NB4 (cell line): ENCODE results near the gene INSM1.

Experiments
- DNase-seq: peaks from one replicate; pipeline ENCODE4 v3.0.0; 2010; ENCODE audit warnings: low read depth
- H3K4me3 ChIP-seq: one replicate; pipeline ENCODE4 v1.5.1; 2011; ENCODE audit warnings: mild to moderate bottlenecking, low read depth, low read length, moderate library complexity
- MYC ChIP-seq: IDR thresholded peaks from 2 replicates; pipeline ENCODE4 v1.6.1; 2011; ENCODE audit warnings: low read depth, low read length
- POLR2A ChIP-seq: IDR thresholded peaks from 2 replicates; pipeline ENCODE4 v1.6.1; 2011; ENCODE audit warnings: mild to moderate bottlenecking; ENCODE audit not compliant: insufficient read length; ENCODE audit errors: extremely low read depth
- TF ChIP-seq, protein P1 (sequence below): IDR thresholded peaks from 2 replicates; pipeline ENCODE4 v1.6.1; 2011; ENCODE audit warnings: low read depth, low read length
- TF ChIP-seq, protein P2 (sequence below): IDR thresholded peaks from one replicate; pipeline ENCODE4 v1.5.1; 2012; ENCODE audit warnings: low read depth, low read length

INSM1 gene

DNA sequence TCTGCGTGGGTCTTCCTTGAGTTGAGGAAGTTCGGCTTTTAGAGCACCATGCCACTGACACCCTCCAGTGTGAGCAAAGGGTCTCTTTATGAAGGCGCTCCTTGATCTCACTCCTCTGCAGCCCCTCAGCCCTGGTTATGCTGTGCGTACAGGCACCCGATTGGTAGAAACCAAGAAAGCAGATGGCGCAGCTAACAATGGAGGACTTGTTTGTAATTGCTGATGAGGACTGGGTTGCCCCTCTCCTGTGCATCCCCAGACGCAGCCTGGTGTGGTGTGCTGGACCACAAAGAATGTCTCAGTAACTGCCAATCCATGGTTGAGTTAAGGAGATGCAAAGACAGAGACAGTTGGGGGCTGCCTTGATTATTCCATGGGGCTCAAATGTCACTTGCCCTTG, 30.2 kb downstream of the INSM1 start:
- TF ChIP-seq POLR2A = no peak
- TF ChIP-seq, protein P1, sequence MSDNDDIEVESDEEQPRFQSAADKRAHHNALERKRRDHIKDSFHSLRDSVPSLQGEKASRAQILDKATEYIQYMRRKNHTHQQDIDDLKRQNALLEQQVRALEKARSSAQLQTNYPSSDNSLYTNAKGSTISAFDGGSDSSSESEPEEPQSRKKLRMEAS = no peak
- no peak for TF ChIP-seq MYC
- TF ChIP-seq, protein P2, sequence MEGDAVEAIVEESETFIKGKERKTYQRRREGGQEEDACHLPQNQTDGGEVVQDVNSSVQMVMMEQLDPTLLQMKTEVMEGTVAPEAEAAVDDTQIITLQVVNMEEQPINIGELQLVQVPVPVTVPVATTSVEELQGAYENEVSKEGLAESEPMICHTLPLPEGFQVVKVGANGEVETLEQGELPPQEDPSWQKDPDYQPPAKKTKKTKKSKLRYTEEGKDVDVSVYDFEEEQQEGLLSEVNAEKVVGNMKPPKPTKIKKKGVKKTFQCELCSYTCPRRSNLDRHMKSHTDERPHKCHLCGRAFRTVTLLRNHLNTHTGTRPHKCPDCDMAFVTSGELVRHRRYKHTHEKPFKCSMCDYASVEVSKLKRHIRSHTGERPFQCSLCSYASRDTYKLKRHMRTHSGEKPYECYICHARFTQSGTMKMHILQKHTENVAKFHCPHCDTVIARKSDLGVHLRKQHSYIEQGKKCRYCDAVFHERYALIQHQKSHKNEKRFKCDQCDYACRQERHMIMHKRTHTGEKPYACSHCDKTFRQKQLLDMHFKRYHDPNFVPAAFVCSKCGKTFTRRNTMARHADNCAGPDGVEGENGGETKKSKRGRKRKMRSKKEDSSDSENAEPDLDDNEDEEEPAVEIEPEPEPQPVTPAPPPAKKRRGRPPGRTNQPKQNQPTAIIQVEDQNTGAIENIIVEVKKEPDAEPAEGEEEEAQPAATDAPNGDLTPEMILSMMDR = no peak
- no peak for DNase-seq
- no peak overlapping the region for H3K4me3 ChIP-seq

DNA sequence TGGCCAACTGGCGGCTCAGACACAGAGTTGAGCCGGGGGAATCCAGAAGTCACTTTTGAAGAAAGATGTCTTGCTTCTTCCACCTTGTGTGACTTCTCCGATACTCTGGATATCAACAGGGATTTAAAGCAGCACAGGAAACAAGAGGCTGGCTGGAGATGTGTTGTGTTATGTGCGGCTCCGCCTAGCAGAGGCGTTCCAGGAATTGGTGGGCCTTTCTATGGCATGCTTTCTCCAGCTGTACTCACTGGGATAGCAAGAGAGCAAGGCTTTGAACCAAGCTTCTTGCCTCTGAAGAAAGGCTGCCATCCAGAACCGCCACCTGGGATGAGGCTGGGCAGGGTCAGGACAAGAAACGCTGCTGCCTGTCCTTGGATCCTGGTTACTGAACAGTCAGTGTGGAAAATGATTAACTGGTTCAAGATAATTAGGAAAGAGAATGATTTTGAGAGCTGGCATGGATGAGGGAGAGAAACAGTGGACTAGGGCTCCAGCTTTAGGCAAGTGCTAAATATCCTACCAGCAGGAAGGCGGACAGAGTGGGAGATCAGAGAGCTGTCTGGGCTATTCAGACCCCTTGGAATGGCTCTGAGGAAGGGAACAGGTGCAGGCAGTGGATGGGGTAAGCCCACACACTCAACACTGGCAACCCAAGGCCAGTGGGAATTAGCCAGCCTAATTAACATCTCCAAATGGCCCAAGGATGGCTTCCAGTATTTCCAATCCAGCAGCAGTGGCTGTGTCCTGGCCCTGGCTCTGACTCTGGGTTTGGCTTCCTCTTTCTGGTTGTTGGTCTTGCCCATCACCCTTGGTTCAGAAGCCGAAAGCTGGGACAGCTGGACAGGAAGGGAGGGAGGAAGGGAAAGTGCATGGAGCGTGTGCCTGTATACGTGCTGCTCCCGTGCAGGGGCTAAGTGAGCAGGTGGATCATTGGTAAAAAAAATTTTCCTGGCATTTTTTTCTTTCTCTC, 31.9 kb downstream of the INSM1 start:
- no peak for DNase-seq
- TF ChIP-seq, protein P2 = no peak
- TF ChIP-seq MYC (no peak), POLR2A (no peak)
- TF ChIP-seq, protein P1 = no peak
- no peak overlapping the region for H3K4me3 ChIP-seq

DNA sequence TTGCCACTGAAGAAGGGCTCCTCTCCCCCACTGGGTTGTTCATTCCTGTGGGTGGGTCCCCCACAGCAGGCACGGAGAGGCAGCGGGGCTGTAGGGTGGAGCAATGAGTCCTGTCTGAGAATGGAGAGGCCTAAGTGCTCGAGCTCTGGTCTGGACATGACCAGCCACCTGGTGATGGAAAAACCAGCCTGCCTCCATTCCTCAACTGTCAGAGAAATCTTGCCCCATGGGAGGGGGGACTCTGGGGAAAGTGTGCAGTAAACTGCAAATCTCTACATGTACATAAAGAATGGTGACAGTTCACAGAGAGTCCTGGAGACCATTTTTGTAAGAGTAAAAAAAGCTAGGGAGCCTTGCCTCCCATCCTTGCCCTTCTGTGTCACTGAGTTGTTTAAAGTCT, 34.1 kb downstream of the INSM1 start:
- H3K4me3 ChIP-seq = no peak overlapping the region
- no peak for DNase-seq
- no peak for TF ChIP-seq MYC
- TF ChIP-seq, protein P2 = no peak
- TF ChIP-seq, protein P1 = no peak
- no peak for TF ChIP-seq POLR2A

DNA sequence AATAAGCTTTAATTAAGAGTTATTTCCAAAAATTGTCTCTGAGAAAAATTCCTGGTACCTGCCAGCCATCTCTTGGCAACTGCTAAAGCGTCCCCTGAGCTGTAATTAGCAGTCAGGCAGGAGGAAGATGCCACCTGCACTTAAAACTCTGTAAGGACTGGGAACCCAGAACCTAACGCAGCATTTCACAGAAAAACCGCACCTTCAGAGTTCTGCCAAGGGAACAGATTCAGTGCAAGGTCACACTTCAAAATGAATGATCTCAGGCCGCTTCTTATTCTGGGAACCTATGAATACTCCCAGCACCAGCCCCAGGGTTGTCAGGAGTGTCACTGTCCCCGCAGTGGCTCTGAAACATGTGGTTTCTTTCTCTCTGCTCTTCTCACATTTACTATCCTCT, 36.7 kb downstream of the INSM1 start:
- H3K4me3 ChIP-seq = no peak overlapping the region
- TF ChIP-seq, protein P1 = no peak
- TF ChIP-seq, protein P2 = no peak
- TF ChIP-seq MYC = no peak
- no peak for TF ChIP-seq POLR2A
- DNase-seq = no peak

DNA sequence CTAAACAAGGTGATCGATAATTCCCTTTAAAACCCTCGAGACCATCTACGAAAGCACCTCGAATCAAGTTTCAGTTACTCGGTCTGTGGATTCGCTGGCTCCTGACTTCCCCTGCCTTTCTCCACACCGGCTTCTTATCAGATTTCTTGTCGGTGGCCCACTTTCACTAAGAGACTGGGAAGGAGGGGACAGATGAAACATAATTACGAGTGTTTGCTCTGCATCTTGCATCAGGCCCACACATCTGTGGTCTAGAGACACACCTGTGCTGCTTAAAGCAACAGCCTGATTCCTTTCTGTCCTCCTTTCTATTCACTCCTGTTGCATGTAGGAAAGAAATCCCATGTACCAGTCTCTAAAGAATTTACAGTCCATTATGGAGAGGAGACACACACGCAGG, 37.7 kb downstream of the INSM1 start:
- TF ChIP-seq, protein P2 = no peak
- TF ChIP-seq MYC (no peak), POLR2A (no peak)
- TF ChIP-seq, protein P1 = no peak
- no peak for DNase-seq
- no peak overlapping the region for H3K4me3 ChIP-seq
